ENCODE measurements around the gene LOC128125822. TPM values are rescaled to one million over a fixed set of nuclear protein-coding genes. Genes with fewer than 3 reads are reported as not detected.

The LOC128125822 gene

DNA sequence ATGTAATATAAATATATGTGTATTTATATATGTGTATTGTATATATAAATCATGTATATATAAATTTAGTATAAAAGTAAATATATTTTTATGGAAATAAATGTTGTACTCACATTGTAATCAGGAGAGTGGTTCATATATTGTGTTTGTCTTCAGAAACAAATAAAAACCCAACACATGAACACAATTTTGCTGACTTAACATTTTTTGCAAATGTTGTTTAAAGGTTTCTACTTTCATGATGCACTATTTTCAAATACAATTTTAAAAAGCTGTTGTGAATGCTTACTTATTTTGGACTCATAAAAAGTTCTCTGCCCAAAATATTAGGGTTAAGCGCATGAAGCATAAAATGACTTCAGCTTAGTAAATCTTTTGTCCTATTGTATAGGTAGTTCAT is 39.3 kb downstream of the LOC128125822 start:
- no peak for DNase-seq (ENCODE audit: extremely low read depth in 1 of 11, low read depth in 9 of 11, low spot score in 4 of 11)

DNA sequence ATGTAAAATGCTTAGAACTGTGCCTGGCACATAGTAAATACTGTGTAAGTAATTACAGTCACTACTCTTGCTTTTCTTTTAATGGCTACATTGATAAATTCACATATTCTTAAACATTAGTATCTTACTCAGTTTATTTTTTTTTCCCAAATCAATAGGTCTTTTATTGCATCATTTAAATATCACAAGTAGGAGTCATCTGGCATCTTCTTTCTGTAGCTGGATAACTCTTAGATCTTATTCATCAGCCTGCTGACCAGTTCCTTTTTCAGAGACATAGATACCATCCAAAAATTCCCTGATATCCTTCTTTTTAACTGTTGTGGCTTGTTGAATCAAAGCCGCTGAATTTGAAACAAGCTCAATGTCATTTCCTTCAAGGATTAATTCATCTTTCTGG is 43.3 kb downstream of the LOC128125822 start:
- DNase-seq (ENCODE audit: extremely low read depth in 1 of 11, low read depth in 9 of 11, low spot score in 4 of 11), result no peak

Other genes starting within 250 kb of the LOC128125822 start
- 10 to 100 TPM; 54.3 to 95.0 (median 64.4) TPM for gene PTP4A1, start within 50 bp of the LOC128125822 start, polyA plus RNA-seq (ENCODE audit: insufficient read length in 3 of 3)
- 10 to 100 TPM; 58.1 to 69.1 (median 64.1) TPM for gene PHF3, start 63.3 kb downstream of the LOC128125822 start, polyA plus RNA-seq (ENCODE audit: insufficient read length in 3 of 3)